ENCODE measurements around the gene NRXN2.
"Not testable (repeated sequence)": the region's sequence is repeated elsewhere in the genome, so short reads cannot be mapped to it uniquely, and the experiment has no call there.

NRXN2 gene

DNA sequence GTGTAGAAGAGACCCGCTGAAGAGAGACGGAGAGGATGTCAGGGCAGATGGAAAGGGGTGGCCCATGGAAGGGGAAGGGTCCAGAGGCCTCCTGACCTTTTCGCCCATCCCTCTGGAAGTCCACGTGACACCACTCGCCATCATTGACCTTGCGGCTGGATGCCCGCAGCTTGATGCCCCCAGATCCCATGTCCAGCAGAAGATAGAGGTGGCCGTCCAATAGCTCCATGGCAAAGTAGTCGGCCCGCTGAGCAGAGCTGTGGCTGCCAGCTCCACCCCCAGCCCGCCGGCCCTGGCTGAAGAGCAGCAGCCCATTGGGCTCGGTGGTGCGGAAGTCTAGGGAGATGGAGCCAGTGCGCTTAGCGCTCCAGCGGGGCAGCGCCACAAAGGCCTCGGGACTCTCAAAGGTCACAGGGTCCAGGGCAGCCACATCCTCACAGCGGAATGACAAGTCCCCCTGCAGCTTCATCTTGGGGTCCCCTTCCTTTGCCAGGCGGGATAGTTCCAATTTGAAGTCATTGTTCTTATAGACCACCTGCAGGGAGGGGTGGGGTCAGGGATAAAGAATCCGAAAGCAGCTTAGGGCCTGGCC is 55.7 kb downstream of the NRXN2 start:
- H3K4me3 ChIP-seq (ENCODE audit: control insufficient read depth, low read depth, low read length) = no peak overlapping the region
- DNase-seq (ENCODE audit: low read depth) = no peak
- TF ChIP-seq, protein P1, sequence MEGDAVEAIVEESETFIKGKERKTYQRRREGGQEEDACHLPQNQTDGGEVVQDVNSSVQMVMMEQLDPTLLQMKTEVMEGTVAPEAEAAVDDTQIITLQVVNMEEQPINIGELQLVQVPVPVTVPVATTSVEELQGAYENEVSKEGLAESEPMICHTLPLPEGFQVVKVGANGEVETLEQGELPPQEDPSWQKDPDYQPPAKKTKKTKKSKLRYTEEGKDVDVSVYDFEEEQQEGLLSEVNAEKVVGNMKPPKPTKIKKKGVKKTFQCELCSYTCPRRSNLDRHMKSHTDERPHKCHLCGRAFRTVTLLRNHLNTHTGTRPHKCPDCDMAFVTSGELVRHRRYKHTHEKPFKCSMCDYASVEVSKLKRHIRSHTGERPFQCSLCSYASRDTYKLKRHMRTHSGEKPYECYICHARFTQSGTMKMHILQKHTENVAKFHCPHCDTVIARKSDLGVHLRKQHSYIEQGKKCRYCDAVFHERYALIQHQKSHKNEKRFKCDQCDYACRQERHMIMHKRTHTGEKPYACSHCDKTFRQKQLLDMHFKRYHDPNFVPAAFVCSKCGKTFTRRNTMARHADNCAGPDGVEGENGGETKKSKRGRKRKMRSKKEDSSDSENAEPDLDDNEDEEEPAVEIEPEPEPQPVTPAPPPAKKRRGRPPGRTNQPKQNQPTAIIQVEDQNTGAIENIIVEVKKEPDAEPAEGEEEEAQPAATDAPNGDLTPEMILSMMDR (conservative IDR thresholded peaks at IDR 0.05; ENCODE audit: control insufficient read depth, insufficient read depth, low read depth, low read length) = no peak

DNA sequence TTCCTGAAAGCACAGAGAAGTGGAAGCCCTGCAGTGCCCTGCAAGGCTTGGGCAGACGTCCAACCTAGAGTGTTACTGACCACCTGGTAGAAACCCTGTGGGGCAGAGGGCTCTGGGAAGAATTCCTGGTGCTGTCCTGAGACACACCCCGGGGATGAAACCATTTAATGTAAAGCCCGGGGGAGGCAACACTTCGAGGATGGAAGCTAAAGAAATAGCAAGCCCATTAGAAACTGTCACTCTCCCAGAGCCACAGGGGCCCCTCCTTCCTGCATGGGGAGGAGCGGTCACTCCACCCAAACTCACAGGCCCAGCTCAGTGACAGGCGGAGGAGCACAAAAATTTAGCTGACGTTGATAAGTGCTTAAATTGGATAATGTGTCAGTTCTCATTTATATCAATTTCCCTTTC is 57.6 kb downstream of the NRXN2 start:
- TF ChIP-seq, protein P1 (conservative IDR thresholded peaks at IDR 0.05; ENCODE audit: control insufficient read depth, insufficient read depth, low read depth, low read length) = no peak
- H3K4me3 ChIP-seq (ENCODE audit: control insufficient read depth, low read depth, low read length) = no peak overlapping the region
- no peak for DNase-seq (ENCODE audit: low read depth)

DNA sequence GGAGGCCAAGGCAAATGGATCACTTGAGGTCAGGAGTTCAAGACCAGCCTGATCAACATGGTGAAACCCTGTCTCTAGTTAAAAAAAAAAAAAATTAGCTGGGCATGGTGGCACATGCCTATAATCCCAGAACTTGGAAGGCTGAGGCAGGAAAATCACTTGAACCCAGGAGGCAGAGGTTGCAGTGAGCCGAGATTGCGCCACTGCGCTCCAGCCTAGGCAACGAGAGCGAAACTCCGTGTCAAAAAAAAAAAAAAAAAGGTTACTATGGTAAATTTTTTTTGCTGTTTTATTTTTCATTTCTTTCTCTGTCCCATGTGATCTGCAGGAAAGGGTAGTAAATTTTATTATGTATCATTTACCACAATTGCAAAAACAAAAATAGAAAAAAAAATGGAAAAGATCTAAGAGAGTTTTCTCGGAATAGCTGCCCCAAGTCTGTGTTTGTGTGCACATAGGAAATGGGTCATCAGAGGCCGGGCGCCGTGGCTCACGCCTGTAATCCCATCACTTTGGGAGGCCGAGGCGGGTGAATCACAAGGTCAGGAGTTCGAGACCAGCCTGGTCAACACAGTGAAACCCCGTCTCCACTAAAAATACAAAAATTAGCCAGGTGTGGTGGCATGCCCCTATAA is 58.6 kb downstream of the NRXN2 start:
- not testable (repeated sequence) for H3K4me3 ChIP-seq (ENCODE audit: control insufficient read depth, low read depth, low read length); DNase-seq (ENCODE audit: low read depth)

GRCh38 chr11:64663656-64664055 is 59.3 kb downstream of the NRXN2 start:
- DNase-seq (ENCODE audit: low read depth) = no peak
- H3K4me3 ChIP-seq (ENCODE audit: control insufficient read depth, low read depth, low read length) = no peak overlapping the region
- TF ChIP-seq, protein P1 (conservative IDR thresholded peaks at IDR 0.05; ENCODE audit: control insufficient read depth, insufficient read depth, low read depth, low read length) = no peak

GRCh38 chr11:64661614-64662013 is 61.4 kb downstream of the NRXN2 start:
- TF ChIP-seq, protein P1 (conservative IDR thresholded peaks at IDR 0.05; ENCODE audit: control insufficient read depth, insufficient read depth, low read depth, low read length) = no peak
- H3K4me3 ChIP-seq (ENCODE audit: control insufficient read depth, low read depth, low read length) = no peak overlapping the region
- DNase-seq (ENCODE audit: low read depth) = no peak

GRCh38 chr11:64661146-64661545 is 61.9 kb downstream of the NRXN2 start:
- DNase-seq (ENCODE audit: low read depth) = peak; percentile 72
- H3K4me3 ChIP-seq (ENCODE audit: control insufficient read depth, low read depth, low read length) = peak overlapping the region; percentile 4
- TF ChIP-seq, protein P1 (conservative IDR thresholded peaks at IDR 0.05; ENCODE audit: control insufficient read depth, insufficient read depth, low read depth, low read length) = no peak

DNA sequence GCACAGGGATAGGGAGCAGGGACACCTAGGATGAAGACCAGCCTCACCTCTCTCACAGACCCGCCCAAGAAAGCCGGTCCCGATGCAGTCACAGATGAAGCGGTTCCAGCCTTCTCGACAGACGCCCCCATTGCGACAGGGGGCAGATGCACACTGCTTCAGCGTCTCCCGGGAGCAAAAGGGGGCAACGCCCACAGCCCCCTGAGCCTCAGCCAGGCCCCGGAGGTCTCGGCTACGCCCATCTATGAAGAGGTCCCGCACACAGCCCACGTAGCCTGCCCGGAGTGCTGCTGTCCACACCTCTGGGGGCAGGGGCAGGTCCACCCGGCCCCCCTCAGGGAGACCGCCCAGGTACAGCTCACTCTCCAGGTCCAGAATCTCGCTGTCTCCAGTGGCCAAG is 62.3 kb downstream of the NRXN2 start:
- peak overlapping the region; percentile 17 for H3K4me3 ChIP-seq (ENCODE audit: control insufficient read depth, low read depth, low read length)

More for the DNA sequence above, 62.3 kb downstream of the NRXN2 start:
- TF ChIP-seq, protein P1 (conservative IDR thresholded peaks at IDR 0.05; ENCODE audit: control insufficient read depth, insufficient read depth, low read depth, low read length) = no peak
- no peak for DNase-seq (ENCODE audit: low read depth)

All from fibroblast of mammary gland (primary cell).